Upper lobe of right lung (tissue), 1 donor: ENCODE data around the gene BHMT2. TPM values are rescaled to one million over a fixed set of nuclear protein-coding genes. Genes with fewer than 3 reads are reported as not detected.

Experiments
- ATAC-seq: fragments of 200-7000 bp; cut with Tn5 transposase; one replicate; pipeline ENCODE4 v1.9.1; 2020; ENCODE audit warnings: mild to moderate bottlenecking, moderate library complexity
- DNase-seq: peaks from one replicate; pipeline ENCODE4 v3.0.0-alpha.2; 2020
- H3K27ac ChIP-seq: fragments of 200-600 bp; one replicate; pipeline ENCODE4 v1.8.0; 2022
- H3K27me3 ChIP-seq: fragments of 200-600 bp; one replicate; pipeline ENCODE4 v1.8.0; 2022; ENCODE audit warnings: mild to moderate bottlenecking
- H3K36me3 ChIP-seq: fragments of 200-600 bp; one replicate; pipeline ENCODE4 v1.8.0; 2022
- H3K4me1 ChIP-seq: fragments of 200-600 bp; one replicate; pipeline ENCODE4 v1.8.0; 2022
- H3K4me3 ChIP-seq: fragments of 200-600 bp; one replicate; pipeline ENCODE4 v1.8.0; 2022; ENCODE audit warnings: mild to moderate bottlenecking
- H3K9me3 ChIP-seq: fragments of 200-600 bp; one replicate; pipeline ENCODE4 v1.8.0; 2022
- intact Hi-C: fragments of 100-400 bp; cut with DNase I; formaldehyde crosslinking; loops from one replicate; pipeline ENCODE4 v1.11.0; 2022
- total RNA-seq: library from RNA; stranded (reverse); fragmentation: NEBNext Ultra II Directional; extraction: Animal tissue kit (Norgen Biotek cat#: 25700); gene quantifications from one replicate; pipeline ENCODE4 v1.2.1, GENCODE V29; 2021
- TF ChIP-seq, protein P1 (sequence below): fragments of 200-600 bp; IDR thresholded peaks from one replicate; pipeline ENCODE4 v1.8.0; 2022; ENCODE audit warnings: antibody characterized with exemption
- donor health status: DM: no; HTN: yes; CAD: no; lungs with severe emphysema.

Gene BHMT2
- total RNA-seq, 1 donor from 2014 or later, result 4.7 TPM

DNA sequence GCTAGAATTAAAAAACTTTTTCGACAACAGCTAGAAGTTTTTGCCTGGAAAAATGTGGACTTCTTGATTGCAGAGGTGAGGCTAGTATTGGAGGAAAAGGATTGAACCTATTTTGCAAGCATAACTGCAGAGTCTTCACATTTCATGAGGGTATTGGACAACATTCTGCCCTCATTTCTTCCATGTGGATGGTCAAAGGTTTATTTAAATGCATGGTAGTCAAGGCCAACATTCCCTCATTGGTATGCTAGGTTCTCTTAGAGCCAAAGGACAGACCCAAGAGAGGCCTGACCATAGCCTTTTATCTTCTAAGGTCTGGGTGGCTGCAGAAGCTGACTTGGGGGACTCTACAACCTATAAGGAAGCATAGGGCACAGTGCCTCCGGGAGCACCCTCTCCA, 11.2 kb downstream of the BHMT2 start:
- Histone ChIP-seq H3K4me3 (no peak overlapping the region), H3K9me3 (no peaks in the 10 kb centered on the region), H3K4me1 (no peaks in the 10 kb centered on the region), H3K27ac (no peak overlapping the region), H3K27me3 (no peaks in the 10 kb centered on the region), H3K36me3 (no peaks in the 10 kb centered on the region)
- no peak for DNase-seq
- TF ChIP-seq, protein P1, sequence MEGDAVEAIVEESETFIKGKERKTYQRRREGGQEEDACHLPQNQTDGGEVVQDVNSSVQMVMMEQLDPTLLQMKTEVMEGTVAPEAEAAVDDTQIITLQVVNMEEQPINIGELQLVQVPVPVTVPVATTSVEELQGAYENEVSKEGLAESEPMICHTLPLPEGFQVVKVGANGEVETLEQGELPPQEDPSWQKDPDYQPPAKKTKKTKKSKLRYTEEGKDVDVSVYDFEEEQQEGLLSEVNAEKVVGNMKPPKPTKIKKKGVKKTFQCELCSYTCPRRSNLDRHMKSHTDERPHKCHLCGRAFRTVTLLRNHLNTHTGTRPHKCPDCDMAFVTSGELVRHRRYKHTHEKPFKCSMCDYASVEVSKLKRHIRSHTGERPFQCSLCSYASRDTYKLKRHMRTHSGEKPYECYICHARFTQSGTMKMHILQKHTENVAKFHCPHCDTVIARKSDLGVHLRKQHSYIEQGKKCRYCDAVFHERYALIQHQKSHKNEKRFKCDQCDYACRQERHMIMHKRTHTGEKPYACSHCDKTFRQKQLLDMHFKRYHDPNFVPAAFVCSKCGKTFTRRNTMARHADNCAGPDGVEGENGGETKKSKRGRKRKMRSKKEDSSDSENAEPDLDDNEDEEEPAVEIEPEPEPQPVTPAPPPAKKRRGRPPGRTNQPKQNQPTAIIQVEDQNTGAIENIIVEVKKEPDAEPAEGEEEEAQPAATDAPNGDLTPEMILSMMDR, result no peak
- ATAC-seq, result no peak
- intact Hi-C loops, result no loop called here

DNA sequence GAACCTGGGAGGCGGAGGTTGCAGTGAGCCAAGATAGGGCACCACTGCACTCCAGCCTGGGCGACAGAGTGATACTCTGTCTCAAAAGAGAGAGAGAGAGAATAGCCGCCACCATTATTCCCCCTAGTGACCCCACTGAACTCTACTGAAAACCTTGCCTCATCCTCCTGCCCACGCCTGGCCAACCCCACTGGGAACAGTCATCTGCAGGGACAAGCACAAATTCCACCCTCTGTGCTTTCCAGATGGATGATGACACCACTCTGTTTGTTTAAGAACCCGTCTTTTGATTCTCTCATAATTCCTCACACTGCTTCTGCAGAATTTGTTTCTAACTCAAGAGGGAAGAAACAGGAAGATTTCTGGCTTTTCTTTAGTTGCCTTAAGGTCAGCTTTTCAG, 12.2 kb downstream of the BHMT2 start:
- Histone ChIP-seq H3K4me1 (no peaks in the 10 kb centered on the region), H3K27ac (no peak overlapping the region), H3K9me3 (no peaks in the 10 kb centered on the region), H3K36me3 (no peaks in the 10 kb centered on the region), H3K27me3 (no peaks in the 10 kb centered on the region), H3K4me3 (no peak overlapping the region)
- TF ChIP-seq, protein P1, result no peak
- DNase-seq (no peak), ATAC-seq (no peak)
- intact Hi-C loops, result no loop called here

DNA sequence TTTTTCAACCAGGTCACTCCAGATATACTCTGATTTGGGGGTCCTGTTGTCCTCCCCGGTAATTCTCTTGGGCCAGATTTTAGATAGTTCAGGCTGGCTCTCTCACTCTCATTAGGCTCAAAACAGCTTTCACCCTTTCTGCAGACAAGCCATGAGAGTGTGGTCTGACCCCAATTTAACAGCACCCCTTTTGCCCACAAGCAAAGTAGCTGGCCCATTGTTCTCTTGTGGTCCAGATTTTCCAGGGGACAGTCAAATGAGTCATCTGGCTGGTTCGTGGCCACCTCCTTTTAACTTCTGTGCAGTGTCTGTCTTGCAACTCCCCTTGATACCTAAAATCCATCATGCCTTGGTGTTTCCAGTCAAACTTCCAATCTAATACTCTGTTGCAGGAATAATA, 16.5 kb downstream of the BHMT2 start:
- Histone ChIP-seq H3K4me1 (no peaks in the 10 kb centered on the region), H3K36me3 (no peaks in the 10 kb centered on the region), H3K27me3 (no peaks in the 10 kb centered on the region), H3K4me3 (no peak overlapping the region), H3K27ac (no peak overlapping the region), H3K9me3 (no peaks in the 10 kb centered on the region)
- ATAC-seq (no peak), DNase-seq (no peak)
- intact Hi-C loops, result no loop called here
- TF ChIP-seq, protein P1, result no peak

DNA sequence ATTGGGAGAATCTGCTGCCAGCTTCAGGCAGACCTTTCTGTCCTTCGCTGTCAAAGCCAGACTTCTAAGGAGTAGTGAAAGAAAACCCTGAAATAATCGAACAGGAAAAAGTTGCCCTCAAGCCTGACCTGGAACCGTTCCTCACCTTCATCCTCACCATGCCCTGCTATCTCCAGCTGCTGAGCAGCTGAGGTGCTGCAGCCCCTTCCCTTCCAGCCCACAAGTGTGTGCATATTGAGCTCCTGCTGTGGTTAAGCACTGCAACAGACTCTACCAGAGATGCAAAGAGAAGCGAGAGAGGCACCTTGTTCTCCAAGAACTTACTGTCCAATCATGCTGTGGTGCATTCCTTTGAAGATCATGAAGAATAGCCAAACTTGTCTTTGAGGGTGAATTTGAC, 18.9 kb downstream of the BHMT2 start:
- H3K36me3 ChIP-seq, result no peaks in the 10 kb centered on the region
- H3K4me3 ChIP-seq, result no peak overlapping the region
- no peaks in the 10 kb centered on the region for H3K4me1 ChIP-seq
- intact Hi-C loops, result no loop called here
- H3K9me3 ChIP-seq, result no peaks in the 10 kb centered on the region
- no peak for ATAC-seq
- no peaks in the 10 kb centered on the region for H3K27me3 ChIP-seq
- no peak overlapping the region for H3K27ac ChIP-seq
- TF ChIP-seq, protein P1, result no peak
- no peak for DNase-seq

DNA sequence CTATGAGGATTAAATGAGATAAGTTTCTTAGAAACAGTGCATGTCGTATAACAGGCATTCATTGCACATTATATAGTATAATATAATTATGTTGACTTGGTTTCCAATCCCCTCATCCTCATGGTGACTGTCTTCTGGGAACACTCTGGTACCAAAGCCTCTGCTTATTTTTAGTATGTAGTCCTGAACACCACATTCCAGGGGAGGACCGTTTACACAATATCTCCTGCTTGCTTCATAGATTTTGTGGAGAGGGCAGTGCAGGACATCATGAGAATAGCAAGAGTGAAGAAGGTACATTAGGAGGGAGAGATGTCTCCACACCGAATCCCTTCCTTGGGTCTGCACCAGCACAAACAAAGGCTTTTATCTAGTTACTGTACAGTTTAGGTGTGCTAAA, 21.5 kb downstream of the BHMT2 start:
- H3K4me1 ChIP-seq, result no peaks in the 10 kb centered on the region
- intact Hi-C loops, result no loop called here
- H3K4me3 ChIP-seq, result no peak overlapping the region
- no peak for DNase-seq
- H3K27me3 ChIP-seq, result no peaks in the 10 kb centered on the region
- H3K27ac ChIP-seq, result no peak overlapping the region
- TF ChIP-seq, protein P1, result no peak
- no peaks in the 10 kb centered on the region for H3K36me3 ChIP-seq
- ATAC-seq, result no peak
- no peaks in the 10 kb centered on the region for H3K9me3 ChIP-seq

DNA sequence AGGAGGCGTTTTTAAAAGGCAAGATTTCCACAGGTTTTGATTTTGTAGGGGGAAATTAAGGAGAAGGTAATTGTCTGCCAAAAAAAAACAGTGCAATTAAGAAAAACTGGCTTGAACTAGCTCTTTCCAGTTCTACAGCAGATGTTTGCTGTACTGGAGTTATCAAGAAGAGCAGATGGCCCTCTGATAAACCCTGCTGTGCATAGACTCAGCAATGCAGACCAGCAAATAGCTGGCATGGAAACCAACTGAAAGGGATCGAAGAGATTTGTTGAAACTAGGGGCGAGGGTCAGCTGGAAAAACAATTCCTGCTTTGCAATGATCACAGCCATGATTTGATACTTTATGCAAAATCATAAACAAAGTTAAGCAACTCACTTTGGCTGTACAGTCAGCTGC, 24.2 kb downstream of the BHMT2 start:
- TF ChIP-seq, protein P1, result no peak
- no peaks in the 10 kb centered on the region for H3K27me3 ChIP-seq
- no peaks in the 10 kb centered on the region for H3K9me3 ChIP-seq
- no peak for DNase-seq
- no peaks in the 10 kb centered on the region for H3K4me1 ChIP-seq
- no peak for ATAC-seq
- H3K27ac ChIP-seq, result no peak overlapping the region
- H3K36me3 ChIP-seq, result no peaks in the 10 kb centered on the region
- intact Hi-C loops, result no loop called here
- no peak overlapping the region for H3K4me3 ChIP-seq
